Daoy (cell line): ENCODE data around the gene PHF19. TPM values are rescaled to one million over a fixed set of nuclear protein-coding genes. Genes with fewer than 3 reads are reported as not detected.
A peak's percentile ranks its signal among the peaks of the same experiment; 100 is the strongest.

Source experiments
- DNase-seq: peaks from one replicate; pipeline ENCODE4 v3.0.0-alpha.2; 2015; ENCODE audit warnings: low read depth
- total RNA-seq: library from RNA; depleted of rRNA; stranded (reverse); fragments of >200 nt; shearing (Covaris generic); gene quantifications from 2 replicates; pipeline ENCODE4 v1.2.3, GENCODE V29; 2014

The PHF19 gene
- total RNA-seq, 1 experiment from 2014 or later: 101 TPM

GRCh38 chr9:120855827-120856670, 20.9 kb downstream of the PHF19 start:
- no peak for DNase-seq

DNA sequence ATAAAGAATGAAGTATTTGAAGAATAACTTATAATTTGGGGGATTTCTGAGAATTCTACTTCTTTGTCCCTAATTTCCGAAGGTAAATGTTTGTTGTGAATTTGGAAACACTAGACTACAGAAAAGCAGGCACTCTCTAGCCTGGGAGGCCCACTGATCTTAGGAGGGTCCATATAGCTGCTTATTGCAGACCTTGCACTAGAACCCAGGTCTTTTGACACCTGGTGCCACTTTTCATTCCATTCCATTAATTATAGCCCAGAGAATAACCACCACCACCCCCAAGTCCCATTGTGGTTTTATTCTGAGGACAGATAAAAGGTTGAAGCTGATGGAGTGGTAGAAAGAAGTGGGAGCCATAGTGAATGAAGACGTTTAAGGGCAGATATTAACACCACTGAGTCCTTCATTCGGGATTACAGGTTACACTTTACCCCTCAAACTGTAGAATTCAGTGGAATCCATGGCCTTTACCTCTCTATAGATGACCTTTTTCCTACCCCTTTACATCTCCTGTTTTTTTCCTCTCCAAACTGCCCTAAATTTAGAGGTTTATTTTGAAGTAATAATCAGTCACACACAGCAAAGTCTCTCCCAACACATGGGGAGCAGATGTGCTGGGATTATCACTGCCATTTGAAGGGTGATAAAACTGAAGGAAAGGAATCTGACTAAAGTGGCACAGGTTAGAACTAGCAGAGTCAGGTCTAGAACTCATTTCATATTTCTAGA, 22.2 kb downstream of the PHF19 start:
- no peak for DNase-seq

DNA sequence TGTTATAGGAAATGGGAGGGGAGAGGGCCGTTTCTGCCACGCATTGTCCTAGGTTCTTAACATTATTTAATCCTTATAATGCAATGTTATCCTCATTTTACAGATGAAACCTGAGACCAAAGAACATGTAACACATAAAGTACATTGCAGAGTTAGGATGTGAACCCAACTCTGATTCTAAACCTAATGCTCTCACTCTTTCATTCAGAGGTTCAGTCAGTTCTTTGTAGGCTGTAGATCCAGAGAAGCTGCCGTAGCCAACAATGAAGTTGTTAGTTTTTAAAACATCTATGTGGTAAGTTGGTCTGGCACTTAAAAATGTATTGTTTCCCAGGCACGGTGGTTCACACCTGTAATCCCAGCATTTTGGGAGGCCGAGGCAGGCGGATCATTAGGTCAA, 23.8 kb downstream of the PHF19 start:
- no peak for DNase-seq

- no peak for DNase-seq
Measured at GRCh38 chr9:120852240-120853010, 24.6 kb downstream of the PHF19 start.

DNA sequence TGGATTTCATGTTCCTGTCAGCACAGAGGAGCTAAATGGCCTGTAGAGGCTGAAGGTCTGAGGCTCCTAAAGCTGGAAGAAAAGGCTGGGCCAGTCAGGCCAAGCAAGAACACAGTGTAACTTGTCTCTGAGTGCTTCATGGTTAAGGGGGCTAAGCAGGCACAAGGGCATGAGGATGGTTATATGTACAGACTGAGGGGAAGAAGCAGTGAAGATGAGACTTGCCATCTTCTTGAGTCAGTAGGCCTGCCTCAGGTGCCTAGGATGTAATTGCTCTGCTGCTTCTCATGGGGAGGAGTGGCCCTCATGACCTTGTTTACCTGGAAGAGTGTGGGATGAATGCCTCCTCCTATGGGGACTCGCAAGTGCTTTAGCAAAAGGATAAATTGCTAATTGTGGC, 25.5 kb downstream of the PHF19 start:
- no peak for DNase-seq

DNA sequence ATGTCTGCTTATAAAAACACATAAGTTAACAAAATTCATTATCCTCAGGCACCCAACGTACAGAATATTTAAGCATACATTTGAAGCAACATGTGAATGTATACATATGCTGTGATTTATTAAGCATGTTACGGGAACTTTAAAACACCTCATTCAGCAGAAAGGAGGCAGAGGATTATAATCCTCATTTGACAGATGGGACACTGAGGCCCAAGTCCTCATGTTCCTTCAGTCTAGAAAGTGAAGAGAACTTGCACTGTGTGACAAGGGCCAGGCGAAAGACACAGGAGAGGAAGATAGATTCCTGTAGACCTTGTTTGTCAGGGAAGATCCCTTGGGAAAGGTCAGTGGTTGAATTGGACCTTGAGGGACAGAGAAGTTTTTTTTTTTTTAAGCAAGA, 26.7 kb downstream of the PHF19 start:
- DNase-seq: no peak

- DNase-seq: no peak
Measured at GRCh38 chr9:120846906-120847305, 30.1 kb downstream of the PHF19 start.

DNA sequence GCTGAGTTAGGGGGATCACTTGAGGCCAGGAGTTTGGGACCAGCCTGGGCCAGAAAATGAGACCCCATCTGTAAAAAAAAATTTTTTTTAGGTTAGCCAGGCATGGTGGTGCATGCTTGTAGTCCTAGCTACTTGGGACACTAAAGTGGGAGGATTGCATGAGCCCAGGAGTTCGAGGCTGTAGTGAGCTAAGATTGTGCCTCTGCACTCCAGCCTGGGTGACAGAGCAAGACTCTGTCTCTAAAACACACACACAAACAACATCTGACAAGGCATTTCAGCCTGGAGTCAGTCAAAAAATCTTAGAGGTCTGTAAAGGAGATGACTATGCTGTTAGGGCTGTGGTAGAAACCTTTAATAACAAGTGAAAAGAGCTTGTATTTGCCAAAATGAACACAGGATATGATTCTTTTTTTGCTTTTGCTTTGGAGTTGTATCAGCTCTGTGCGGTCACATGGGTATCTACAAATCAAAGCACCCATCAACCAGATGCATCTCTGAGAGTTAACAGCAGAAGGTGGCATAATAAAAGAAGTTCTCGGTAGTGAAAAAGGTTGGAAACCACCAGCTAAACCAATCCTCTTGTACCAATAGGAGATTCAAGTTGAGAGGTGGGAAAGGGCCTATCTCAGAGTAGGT, 30.6 kb downstream of the PHF19 start:
- DNase-seq: no peak

DNA sequence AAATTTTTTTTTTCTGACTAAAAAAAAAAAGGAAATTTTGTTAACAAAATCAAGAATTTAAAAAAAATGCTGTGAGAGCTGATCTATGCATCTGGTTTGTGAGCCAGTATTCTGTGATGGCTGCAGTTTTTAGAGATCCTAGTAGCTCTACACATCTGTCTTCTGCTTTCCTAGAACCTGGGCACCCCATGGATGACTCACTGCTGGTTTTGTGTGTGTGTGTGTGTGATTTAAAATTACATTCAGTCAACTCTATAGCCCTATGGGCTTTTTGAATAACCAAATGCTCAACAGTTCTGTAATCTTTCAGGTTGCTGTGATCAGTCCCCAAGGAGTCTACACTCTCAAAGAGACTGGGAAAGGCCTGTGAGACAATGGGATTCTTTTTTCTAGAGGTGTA, 31.7 kb downstream of the PHF19 start:
- no peak for DNase-seq

GRCh38 chr9:120842685-120843485, 34.1 kb downstream of the PHF19 start, which contains the start of gene PSMD5:
TSS of gene PSMD5 (minus strand) at chr9:120842922. CDS start at chr9:120842909, 13 bp downstream.
- peak; percentile 100 for DNase-seq

DNA sequence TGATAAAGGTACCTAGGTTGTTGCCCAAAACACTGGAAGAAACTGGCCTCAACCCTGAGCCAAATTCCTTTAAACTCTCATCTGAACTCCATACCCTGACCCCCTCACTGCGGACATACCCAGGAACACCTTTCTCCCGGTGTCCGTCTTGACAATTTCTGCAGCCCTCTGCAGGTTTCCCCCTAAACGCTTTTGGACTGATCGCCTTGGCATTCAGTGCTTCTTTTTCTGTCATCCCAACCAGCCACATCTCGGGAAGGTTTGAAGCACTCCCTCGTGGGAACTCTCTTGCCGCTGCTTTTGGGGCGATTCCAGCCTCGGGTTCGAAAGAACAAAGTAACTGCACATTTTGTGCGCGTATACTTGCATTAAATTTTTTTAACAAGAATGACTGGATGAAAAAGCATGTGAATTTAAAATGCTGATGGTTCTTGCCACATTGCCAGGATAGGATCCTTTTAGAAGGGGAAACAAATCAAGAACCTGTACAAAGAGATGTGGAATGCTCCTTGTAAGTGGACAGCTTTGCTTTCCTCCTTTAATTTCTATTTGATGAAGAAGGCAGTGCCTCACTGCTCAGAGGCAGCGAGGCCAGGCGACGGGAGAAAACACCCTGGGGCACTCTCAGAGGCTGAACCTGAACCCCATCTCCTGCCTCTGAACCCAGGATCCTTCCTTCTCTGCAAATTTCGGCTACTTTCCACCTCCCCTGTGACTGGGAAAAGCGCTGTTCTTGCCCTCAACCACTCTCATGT, 34.9 kb downstream of the PHF19 start:
- no peak for DNase-seq

- DNase-seq: no peak
Measured at GRCh38 chr9:120839146-120839545, 37.8 kb downstream of the PHF19 start.

DNA sequence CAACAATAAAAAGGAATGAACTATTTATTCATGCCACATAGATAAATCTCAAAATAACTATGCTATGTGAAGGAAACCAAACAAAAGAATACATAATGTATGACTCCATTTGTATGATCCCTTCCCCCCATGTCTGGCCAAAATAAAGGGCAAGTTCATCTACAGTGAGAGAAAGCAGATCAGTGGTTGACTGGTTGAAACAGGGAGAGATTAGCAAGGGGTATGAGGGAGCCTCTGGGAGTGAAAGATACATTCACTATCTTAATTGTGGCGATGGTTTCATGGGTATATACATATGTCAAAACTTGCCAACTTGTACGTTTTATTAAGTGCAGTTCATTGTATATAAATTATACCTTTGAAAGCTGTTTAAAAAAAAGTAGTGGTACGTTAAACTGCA, 39.1 kb downstream of the PHF19 start:
- no peak for DNase-seq

DNA sequence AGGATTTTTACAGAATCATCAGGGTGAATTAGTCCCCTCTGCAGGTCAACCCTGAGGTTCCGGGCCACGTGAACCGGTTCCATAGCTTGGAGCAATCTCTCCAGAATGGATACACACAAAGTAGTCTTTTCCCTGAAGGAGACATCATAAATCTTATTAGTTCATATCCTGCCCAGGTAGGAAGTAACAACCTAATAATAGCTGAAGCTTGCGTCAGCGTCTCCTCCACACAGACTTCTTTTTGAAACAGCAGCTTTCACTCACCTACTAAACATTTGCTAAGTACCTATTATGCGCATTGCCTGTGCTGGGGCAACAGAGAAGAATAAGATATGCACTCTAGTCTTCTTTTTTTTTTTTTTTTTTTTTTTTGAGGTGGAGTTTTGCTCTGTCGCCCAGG, 43.7 kb downstream of the PHF19 start:
- no peak for DNase-seq

DNA sequence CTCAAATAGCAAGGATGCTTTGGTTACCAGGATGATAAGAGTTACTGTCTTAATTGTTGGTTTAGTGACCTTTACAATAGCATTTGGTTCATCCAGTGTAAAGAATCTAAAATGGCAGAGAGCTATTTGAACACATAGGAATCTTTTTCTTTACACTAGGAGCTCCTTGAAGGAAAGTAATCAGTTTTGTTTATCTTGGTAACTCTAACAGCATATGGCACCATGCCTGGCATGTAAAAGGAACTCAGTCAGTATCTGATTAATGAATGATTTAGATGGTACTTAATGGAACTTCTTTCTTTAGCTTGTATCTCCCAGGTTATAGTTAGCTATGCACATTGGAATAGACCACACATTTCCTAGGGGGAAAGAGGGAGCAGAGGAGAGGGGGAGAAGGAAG, 44.2 kb downstream of the PHF19 start:
- DNase-seq: no peak

DNA sequence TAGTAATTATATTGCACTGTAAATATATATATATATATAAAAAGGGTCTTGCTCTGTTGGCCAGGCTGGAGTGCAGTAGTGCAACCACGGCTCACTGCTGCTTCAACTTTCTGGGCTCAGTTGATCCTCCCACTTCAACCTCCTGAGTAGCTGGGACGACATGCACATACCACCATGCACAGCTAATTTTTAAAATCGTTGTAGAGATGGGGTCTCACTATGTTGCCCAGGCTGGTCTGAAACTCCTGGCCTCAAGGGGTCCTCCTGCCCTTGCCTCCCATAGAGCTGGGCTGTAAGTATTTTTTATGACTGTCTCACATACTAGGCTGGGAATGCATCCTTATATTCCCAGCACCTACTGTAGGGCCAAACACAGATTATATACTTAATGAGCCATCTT, 46.1 kb downstream of the PHF19 start:
- DNase-seq: no peak

- no peak for DNase-seq
Measured at GRCh38 chr9:120830151-120830550, 46.8 kb downstream of the PHF19 start.

DNA sequence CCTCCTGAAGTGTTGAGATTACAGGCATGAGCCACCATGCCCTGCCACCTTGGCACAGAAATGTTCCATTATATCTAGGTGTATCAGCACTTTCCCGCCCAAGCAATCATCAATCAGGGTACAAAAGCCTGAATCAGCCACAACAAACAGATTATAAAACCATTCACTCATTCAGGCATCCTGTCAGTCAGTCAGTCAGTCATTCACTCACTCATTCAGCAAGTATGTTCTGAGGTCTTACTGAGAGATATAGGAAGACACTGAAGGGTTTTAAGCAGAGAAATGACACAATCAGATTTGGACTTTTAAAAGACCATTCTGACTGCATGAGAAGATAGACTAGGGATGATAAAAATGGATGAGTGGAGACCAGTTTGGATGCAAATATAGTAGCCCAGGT, 47.3 kb downstream of the PHF19 start:
- no peak for DNase-seq

DNA sequence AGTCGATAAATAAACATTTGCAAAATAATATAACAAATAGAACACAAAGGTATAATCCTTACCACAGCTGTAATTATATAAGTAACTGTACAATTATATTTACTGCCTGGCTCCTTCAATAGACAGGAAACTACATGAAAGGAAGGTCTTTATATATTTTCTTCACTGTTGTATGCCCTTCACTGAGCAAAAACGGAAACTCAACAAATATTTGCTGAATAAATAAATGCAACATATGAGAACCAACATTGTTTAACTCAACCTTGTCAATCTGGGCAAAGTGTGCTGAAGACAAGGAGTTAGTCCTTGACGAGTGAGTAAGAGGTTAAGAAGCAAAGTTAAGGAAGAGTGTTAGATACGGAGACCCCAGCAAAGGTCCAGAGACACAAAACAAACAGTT, 56.9 kb downstream of the PHF19 start:
- DNase-seq: no peak

DNA sequence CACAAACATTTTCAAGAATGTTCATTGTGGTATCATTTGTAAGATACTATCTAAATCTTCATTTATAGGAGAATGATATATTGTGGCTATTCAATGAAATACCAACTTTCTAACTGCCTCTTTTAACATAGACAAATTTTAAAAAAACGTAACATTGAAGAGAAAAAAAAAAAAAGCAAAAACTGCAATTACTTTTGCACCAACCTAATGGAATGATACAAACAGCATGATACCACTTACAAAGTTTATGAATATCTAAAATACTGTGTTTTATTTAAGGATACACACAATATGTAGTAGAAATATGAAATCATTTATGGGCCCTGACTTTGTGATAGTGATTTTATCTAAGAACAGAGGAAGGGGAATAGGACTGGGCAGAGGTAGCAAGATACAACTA, 58.4 kb downstream of the PHF19 start:
- no peak for DNase-seq
